Measurements from ENCODE around the gene PRAMEF18.
"Not testable (repeated sequence)": the region's sequence is repeated elsewhere in the genome, so short reads cannot be mapped to it uniquely, and the experiment has no call there.

Gene PRAMEF18

DNA sequence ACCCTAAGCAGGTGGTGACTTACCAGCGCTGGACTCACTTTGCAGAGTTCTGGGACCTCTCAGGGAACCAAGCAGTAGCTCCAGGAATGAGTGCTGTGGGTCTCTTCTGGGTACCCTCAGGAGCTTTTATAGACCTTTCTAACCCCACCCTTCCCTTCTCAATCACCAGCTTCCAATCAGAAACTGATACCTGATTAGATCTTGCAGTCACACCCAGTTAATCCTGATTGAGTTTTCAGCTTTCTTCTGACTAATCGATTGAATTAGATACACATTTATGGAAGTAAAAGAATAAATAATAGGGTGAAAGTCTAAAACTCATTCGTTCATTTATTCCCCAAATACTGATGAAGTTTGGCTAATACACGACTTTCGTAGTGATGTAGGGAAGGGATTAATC is 24.6 kb downstream of the PRAMEF18 start, which contains the start of gene PRAMEF13:
Gene PRAMEF13 (minus strand): TSS at position 101 of the 400 bp plus-strand sequence. CDS start 1,820 bp downstream, outside the sequence.
- DNase-seq = not testable (repeated sequence)

Measured in stimulated activated CD4-positive, alpha-beta T cell treated with anti-CD3 and anti-CD28 coated beads, Interleukin-2, amount 100 ng/mL, for 48 hours (primary cell).